Left lung (tissue), 10 donors: ENCODE measurements around the gene ZNF213. TPM values are rescaled to one million over a fixed set of nuclear protein-coding genes. Genes with fewer than 3 reads are reported as not detected.
A peak's percentile ranks its signal among the peaks of the same experiment; 100 is the strongest.
"Not testable (repeated sequence)": the region's sequence is repeated elsewhere in the genome, so short reads cannot be mapped to it uniquely, and the experiment has no call there.

ENCODE experiments used
- ATAC-seq: fragments of 200-7000 bp; cut with Tn5 transposase; one replicate; pipeline ENCODE4 v1.9.1; 2020; ENCODE audit warnings: moderate library complexity
- DNase-seq, 4 donors: peaks; one replicate each; pipeline ENCODE4 v3.0.0-alpha.2; 2013 to 2020
- H3K27ac ChIP-seq, 2 donors: fragments of 200-600 bp; sonication (generic) in 1 of 2; one replicate each; pipeline versions ENCODE4 v1.5.0 to v1.8.0; 2020 to 2021
- H3K27me3 ChIP-seq, 2 donors: fragments of 200-600 bp; sonication (generic) in 1 of 2; one replicate each; pipeline versions ENCODE4 v1.5.0 to v1.8.0; 2020 to 2021
- H3K36me3 ChIP-seq, 2 donors: fragments of 200-600 bp; sonication (generic) in 1 of 2; one replicate each; pipeline versions ENCODE4 v1.5.0 to v1.8.0; 2020 to 2021
- H3K4me1 ChIP-seq, 2 donors: fragments of 200-600 bp; one replicate each; pipeline ENCODE4 v1.8.0; 2021
- H3K4me3 ChIP-seq, 2 donors: fragments of 200-600 bp; sonication (generic) in 1 of 2; one replicate each; pipeline versions ENCODE4 v1.5.0 to v1.8.0; 2020 to 2021; ENCODE audit warnings: mild to moderate bottlenecking in 1 of 2
- H3K9me3 ChIP-seq, 2 donors: fragments of 200-600 bp; sonication (generic) in 1 of 2; one replicate each; pipeline versions ENCODE4 v1.5.0 to v1.8.0; 2020 to 2021
- intact Hi-C, 2 donors: fragments of 100-400 bp; cut with DNase I; formaldehyde crosslinking; loops; one replicate each; pipeline versions ENCODE4 v1.11.2 to v1.14.2; 2022
- polyA plus RNA-seq, 6 donors: library from polyadenylated mRNA; unstranded; fragments of 120-200 nt; gene quantifications; one replicate each; pipeline ENCODE4 v1.2.1, GENCODE V29; 2013; ENCODE audit not compliant: insufficient read length in 6 of 6
- total RNA-seq, 2 donors: library from RNA; stranded (reverse); fragmentation: NEBNext Ultra II Directional; extraction: Animal tissue kit (Norgen Biotek cat#: 25700); gene quantifications; one replicate each; pipeline ENCODE4 v1.2.1, GENCODE V29; 2021
- TF ChIP-seq, protein P1 (sequence below), 2 donors: fragments of 200-600 bp; sonication (generic) in 1 of 2; IDR thresholded peaks; one replicate each; pipeline versions ENCODE4 v1.5.0 to v1.8.0; 2021; ENCODE audit warnings: antibody characterized with exemption in 2 of 2
- donor health status: DM: no; HTN: yes; CAD: no.
- donor health status: DM: no; HTN: no; CAD: no.

The ZNF213 gene
- total and polyA plus RNA-seq, 8 donors = 8.4 to 17.8 (median 13.0) TPM

- DNase-seq = peak in 1 of 4 donors; percentile 58
- Histone ChIP-seq H3K27me3 (no peaks in the 10 kb centered on the region), H3K9me3 (no peaks in the 10 kb centered on the region), H3K4me1 (peaks cover 6 to 14% of the 10 kb centered on the region in 2 donors), H3K27ac (no peak overlapping the region), H3K36me3 (peaks cover 0 to 60% of the 10 kb centered on the region in 2 donors), H3K4me3 (no peak overlapping the region)
- ATAC-seq = no peak
- intact Hi-C loops = no loop called here
- TF ChIP-seq, protein P1, sequence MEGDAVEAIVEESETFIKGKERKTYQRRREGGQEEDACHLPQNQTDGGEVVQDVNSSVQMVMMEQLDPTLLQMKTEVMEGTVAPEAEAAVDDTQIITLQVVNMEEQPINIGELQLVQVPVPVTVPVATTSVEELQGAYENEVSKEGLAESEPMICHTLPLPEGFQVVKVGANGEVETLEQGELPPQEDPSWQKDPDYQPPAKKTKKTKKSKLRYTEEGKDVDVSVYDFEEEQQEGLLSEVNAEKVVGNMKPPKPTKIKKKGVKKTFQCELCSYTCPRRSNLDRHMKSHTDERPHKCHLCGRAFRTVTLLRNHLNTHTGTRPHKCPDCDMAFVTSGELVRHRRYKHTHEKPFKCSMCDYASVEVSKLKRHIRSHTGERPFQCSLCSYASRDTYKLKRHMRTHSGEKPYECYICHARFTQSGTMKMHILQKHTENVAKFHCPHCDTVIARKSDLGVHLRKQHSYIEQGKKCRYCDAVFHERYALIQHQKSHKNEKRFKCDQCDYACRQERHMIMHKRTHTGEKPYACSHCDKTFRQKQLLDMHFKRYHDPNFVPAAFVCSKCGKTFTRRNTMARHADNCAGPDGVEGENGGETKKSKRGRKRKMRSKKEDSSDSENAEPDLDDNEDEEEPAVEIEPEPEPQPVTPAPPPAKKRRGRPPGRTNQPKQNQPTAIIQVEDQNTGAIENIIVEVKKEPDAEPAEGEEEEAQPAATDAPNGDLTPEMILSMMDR (IDR thresholded peaks at IDR 0.05) = no peak
Measured at GRCh38 chr16:3138823-3139426, 4.1 kb downstream of the ZNF213 start.

DNA sequence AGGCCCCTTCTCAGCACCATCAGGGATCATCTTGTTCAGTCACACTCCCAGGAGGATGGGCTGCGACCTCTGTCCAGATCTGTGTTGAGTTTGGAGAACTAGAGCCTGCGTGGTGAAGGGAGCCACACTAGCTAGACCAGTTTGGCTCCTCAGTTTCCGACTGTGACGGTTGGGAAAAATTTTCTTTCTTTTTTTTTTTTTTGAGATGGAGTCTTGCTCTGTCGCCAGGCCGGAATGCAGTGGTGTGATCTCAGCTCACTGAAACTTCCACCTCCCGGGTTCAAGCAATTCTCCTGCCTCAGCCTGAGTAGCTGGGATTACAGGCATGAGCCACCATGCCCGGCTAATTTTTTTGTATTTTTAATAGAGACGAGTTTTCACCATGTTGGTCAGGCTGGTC, 4.7 kb downstream of the ZNF213 start:
- peaks cover 0 to 60% of the 10 kb centered on the region in 2 donors for H3K36me3 ChIP-seq
- H3K27me3 ChIP-seq, intact Hi-C loops, ATAC-seq, H3K9me3 ChIP-seq, DNase-seq, H3K27ac ChIP-seq, H3K4me3 ChIP-seq: not testable (repeated sequence)
- peaks cover 6 to 13% of the 10 kb centered on the region in 2 donors for H3K4me1 ChIP-seq

DNA sequence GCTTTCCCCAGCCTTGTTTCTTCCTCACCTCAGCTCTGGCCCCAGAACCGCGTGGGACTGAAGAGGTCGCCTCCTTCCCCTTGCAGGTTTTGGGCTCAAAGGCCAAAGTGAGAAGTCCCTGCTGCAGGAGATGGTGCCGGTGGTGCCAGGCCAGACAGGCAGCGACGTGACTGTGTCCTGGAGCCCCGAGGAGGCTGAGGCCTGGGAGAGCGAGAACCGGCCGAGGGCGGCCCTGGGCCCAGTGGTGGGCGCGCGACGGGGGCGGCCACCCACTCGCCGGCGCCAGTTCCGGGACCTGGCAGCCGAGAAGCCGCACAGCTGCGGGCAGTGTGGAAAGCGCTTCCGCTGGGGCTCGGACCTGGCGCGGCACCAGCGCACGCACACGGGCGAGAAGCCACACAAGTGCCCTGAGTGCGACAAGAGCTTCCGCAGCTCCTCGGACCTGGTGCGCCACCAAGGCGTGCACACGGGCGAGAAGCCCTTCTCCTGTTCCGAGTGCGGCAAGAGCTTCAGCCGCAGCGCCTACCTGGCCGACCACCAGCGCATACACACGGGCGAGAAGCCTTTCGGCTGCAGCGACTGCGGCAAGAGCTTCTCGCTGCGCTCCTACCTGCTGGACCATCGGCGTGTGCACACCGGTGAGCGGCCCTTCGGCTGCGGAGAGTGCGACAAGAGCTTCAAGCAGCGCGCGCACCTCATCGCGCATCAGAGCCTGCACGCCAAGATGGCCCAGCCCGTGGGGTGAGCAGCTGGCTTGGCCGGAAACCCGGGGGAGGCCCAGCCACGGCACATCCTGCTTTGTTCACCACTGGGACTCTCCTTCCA, 6.0 kb downstream of the ZNF213 start:
- Histone ChIP-seq H3K27me3 (no peaks in the 10 kb centered on the region), H3K4me1 (peaks cover 1 to 7% of the 10 kb centered on the region in 2 donors), H3K4me3 (no peak overlapping the region), H3K27ac (no peak overlapping the region), H3K36me3 (peaks cover 0 to 60% of the 10 kb centered on the region in 2 donors), H3K9me3 (no peaks in the 10 kb centered on the region)
- intact Hi-C loops = no loop called here
- TF ChIP-seq, protein P1 (IDR thresholded peaks at IDR 0.05) = no peak
- DNase-seq (peak in 1 of 4 donors; percentile 64), ATAC-seq (no peak)

GRCh38 chr16:3141781-3142311, 7.0 kb downstream of the ZNF213 start:
- Histone ChIP-seq H3K4me3 (no peak overlapping the region), H3K27ac (no peak overlapping the region), H3K27me3 (no peaks in the 10 kb centered on the region), H3K36me3 (peaks cover 0 to 60% of the 10 kb centered on the region in 2 donors), H3K4me1 (no peaks in the 10 kb centered on the region), H3K9me3 (no peaks in the 10 kb centered on the region)
- intact Hi-C loops = no loop called here
- ATAC-seq (no peak), DNase-seq (peak in 1 of 4 donors; percentile 74)
- TF ChIP-seq, protein P1 (IDR thresholded peaks at IDR 0.05) = no peak

DNA sequence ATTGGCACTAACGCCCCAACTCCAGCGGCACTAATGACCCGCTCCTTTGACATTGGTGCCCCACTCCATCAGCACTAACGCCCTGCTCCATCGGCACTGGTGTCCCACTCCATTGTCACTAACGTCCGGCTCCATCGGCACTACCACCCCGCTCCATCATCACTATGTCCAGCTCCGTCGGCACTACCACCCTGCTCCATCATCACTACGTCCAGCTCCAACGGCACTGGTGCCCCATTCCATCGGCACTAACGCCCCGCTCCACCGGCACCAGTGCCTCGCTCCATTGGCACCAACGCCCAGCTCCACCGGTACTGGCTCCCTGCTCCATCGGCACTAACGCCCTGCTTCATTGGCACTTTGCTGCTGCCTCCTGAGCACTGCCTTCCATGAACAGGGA, 7.5 kb downstream of the ZNF213 start:
- Histone ChIP-seq H3K36me3 (peaks cover 0 to 56% of the 10 kb centered on the region in 2 donors), H3K27ac (no peak overlapping the region), H3K27me3 (no peaks in the 10 kb centered on the region), H3K9me3 (no peaks in the 10 kb centered on the region), H3K4me1 (no peaks in the 10 kb centered on the region), H3K4me3 (no peak overlapping the region)
- TF ChIP-seq, protein P1 (IDR thresholded peaks at IDR 0.05) = no peak
- intact Hi-C loops = no loop called here
- ATAC-seq (no peak), DNase-seq (peak in 1 of 4 donors; percentile 43)
